IPS-18c (cell line): ENCODE data around the gene STMP1.
"Not testable (repeated sequence)": the region's sequence is repeated elsewhere in the genome, so short reads cannot be mapped to it uniquely, and the experiment has no call there.

Experiments used
- H3K4me3 ChIP-seq: 2 replicates; pipeline ENCODE4 v1.7.0; 2013; ENCODE audit warnings: low read depth, mild to moderate bottlenecking, low read length, moderate library complexity; ENCODE audit not compliant: insufficient read depth
- H3K9me3 ChIP-seq: one replicate; pipeline ENCODE4 v1.6.1; 2013; ENCODE audit warnings: mild to moderate bottlenecking, low read length, moderate library complexity; ENCODE audit not compliant: control insufficient read depth, insufficient read depth

The STMP1 gene

DNA sequence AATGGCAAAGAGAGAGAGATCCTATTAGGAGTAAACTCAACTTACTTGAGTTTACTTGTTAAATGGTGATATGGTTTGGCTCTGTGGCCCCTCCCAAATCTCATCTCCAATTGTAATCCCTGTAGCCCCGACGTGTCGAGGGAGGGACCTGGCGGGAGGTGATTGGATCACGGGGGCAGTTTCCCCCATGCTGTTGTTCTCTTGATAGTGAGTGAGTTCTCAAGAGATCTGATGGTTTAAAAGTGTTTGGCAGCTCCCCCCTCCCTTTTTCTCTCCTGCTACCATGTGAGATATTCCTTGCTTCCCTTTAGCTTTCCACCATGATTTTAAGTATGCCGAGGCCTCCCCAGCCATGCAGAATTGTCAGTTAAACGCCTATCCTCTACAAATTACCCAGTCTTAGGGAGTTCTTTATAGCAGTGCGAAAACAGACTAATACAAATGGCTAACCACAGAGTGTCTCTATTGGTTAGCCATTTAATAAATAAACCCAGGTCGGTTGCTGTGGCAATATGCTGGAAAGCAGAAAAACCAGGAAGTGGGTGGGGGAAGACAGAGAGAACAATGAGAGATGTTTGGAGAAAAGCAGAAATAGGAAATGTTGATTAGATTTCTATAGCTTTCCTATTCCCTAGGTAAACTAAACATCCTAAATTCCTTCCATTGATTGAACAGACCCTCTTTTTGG is 3.0 kb upstream of the STMP1 start:
- H3K4me3 ChIP-seq, result no peak overlapping the region
- H3K9me3 ChIP-seq, result no peaks in the 10 kb centered on the region

DNA sequence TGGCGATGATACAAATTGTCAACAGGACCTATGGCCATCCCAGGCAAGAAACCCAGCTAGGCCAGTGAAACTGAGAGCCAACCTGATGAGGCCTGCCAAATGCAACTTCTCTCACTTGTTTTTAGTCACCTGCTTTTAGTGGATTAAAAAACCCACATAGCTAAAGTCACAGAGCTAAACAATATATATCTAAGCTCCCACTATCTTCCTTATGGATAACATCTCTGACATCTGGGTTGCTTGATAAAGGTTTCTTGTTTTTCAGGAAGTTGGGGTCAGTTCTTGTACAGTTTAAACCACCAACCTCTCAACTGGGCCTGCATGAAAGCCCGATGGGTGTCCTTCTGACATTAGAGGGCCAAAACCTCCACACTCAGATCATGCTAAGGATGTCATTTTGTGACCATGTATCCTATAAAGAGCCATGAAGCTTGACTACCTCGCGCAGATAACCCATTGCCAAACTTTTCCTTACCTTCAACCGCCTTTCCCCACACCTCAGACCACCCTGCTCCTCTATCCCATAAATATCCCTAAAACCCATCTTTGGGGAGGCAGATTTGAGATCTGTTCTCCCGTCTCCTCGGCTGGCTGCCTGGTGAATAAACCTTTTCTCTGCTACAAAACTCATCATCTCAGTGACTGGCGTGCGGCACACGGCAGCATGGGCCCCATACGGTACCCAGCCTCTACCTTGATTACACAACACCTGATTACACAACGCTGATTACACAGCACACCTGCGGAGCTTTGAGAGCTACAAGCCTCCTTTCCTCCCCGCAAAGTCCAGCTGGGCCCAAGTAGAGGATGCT is 797 bp upstream of the STMP1 start:
- Histone ChIP-seq H3K9me3 (no peaks in the 10 kb centered on the region), H3K4me3 (peak overlapping the region; percentile 42)

DNA sequence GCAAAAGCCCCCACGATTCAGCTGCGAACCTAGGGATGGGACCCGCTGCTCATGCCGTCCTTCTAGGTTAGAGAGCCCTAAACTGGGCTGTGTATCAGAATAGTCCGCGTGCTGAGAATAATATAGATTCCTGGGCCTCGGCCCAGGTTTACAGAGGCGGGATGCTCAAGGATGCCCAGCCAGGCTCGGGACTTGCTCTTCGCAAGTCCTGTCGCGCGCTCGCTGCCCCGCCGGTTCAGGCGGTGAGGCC is 266 bp upstream of the STMP1 start:
- Histone ChIP-seq H3K4me3 (peak overlapping the region; percentile 42), H3K9me3 (no peaks in the 10 kb centered on the region)

DNA sequence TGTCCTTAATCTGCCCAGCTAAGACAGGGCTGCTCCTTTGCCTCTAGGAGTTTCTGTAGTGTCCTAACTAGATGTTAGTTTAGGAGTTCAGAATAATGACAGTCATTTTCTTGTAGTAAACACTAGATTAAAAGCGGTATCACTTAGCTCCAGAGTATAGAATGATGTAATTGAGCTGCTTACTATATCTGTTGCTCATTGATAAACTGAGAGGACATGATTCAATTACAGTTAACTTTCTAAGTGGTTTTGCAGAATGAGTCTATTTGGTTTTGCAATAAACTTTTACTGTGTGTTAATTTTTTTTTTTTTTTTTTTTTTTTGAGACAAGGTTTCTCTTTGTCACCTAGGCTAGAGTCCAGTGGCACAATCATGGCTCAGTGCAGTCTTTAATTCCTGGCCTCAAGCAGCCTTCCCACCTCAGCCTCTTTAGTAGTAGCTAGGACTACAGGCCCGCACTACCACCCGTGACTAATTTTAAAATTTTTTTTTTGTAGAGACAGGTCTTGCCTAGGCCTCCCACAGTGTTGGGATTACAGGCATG is 1.8 kb downstream of the STMP1 start:
- no peak overlapping the region for H3K4me3 ChIP-seq

DNA sequence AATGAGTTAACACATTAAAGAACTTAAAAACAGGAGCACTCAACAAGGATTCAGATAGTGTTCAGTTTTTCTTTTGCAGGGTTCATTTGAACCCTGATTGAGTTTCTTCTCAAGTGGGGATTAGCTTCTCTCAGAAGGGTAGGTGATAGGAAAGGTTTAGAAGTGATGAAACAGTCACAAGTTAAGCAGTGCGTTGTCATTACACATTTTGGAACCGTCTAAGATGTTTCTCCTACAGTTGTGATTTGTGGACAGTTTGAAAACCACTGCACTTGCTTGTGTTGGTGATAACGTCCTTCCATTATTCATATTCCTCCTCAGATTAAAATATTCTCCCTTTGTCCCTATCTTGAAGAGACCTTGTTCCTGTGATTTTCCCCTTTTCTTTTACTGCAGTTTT is 2.7 kb downstream of the STMP1 start:
- H3K4me3 ChIP-seq, result no peak overlapping the region
- H3K9me3 ChIP-seq, result no peaks in the 10 kb centered on the region

More for the DNA sequence above, 1.8 kb downstream of the STMP1 start:
- H3K9me3 ChIP-seq, result no peaks in the 10 kb centered on the region

DNA sequence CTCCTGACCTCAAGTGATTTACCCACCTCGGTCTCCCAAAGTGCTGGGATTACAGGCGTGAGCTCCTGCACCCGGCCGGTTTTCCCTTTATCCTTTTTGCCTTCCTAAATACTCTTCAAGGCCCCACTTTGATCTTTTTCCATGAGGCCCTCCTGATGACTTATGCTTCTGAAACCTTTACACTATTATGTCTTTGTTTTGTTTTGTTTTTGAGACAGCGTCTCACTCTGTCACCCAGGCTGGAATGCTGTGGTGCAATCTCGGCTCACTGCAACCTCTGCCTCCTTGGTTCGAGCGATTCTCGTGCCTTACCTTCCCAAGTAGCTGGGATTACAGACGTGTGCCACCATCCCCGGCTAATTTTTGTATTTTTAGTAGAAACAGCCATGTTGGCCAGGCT is 3.8 kb downstream of the STMP1 start:
- Histone ChIP-seq H3K4me3 (no peak overlapping the region), H3K9me3 (no peaks in the 10 kb centered on the region)

DNA sequence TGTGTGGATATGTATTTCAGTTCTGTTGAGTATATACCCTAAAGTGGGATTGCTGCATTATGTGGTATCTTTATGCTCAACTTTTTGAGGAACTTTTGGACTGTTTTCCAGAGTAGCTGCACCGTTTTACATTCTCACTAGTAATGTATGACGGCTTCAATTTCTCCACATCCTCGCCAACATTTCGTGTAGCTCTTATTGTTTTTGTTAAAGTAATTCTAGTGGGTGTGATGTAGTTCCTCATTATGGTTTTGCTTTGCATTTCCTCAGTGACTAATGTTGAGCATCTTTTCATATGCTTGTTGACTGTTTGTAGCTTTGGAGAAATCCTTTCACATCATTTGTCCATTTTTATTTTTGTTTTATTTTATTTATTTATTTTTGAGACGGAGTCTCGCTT is 4.5 kb downstream of the STMP1 start:
- no peaks in the 10 kb centered on the region for H3K9me3 ChIP-seq
- H3K4me3 ChIP-seq, result no peak overlapping the region

DNA sequence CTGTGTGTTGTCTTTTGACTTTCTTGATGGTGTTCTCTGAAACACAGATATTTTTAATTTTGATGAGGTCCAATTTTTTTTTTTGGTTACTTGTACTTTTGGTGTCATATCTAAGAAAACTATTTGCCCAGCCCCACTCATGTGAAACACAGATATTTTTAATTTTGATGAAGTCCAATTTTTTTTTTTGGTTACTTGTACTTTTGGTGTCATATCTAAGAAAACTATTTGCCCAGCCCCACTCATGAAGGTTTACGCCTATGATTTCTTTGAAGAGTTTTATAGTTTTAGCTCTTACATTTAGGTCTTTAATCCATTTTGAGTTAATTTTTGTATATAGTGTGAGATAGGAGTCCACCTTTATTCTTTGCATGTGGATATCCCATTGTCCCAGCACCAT is 5.3 kb downstream of the STMP1 start:
- not testable (repeated sequence) for H3K9me3 ChIP-seq, H3K4me3 ChIP-seq

DNA sequence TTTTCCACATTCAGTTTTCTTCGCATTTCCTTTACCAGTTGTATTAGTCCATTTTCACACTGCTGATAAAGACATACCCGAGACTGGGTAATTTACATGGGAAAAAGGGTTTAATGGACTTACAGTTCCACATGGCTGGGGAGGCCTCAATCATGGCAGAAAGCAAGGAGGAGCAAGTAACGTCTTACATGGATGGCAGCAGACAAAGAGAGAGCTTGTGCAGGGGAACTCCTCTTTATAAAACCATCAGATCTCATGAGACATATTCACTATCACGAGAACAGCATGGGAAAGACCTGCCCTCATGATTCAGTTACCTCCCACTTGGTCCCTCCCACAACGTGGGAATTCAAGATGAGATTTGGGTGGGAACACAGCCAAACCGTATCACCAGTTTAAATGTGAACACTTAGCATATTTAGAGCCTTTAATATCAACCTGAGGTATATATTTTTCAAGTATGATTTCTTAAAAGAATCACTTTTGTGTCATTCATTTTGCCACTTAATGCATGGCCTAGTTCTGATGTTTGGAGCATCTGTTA is 6.6 kb downstream of the STMP1 start:
- H3K4me3 ChIP-seq, H3K9me3 ChIP-seq: not testable (repeated sequence)

DNA sequence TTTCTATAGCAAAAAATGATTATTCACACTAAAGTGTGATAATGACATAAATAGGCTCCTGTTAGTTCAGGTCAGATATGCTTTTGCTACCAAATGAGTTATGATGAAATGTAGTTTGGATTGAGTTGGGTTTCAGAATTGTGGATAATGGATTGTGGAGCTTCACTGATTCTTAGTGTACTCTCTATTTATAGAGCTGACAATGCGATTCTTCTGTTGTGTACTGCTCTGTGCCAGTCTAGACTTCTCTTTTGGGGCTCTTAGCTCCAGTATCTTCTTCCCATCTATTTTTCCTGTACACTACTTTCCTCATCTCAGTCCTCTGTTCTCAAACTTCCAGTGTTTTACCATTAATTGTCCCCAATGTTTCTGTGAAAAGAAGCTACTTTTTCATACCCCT is 7.5 kb downstream of the STMP1 start:
- Histone ChIP-seq H3K9me3 (no peaks in the 10 kb centered on the region), H3K4me3 (no peak overlapping the region)

DNA sequence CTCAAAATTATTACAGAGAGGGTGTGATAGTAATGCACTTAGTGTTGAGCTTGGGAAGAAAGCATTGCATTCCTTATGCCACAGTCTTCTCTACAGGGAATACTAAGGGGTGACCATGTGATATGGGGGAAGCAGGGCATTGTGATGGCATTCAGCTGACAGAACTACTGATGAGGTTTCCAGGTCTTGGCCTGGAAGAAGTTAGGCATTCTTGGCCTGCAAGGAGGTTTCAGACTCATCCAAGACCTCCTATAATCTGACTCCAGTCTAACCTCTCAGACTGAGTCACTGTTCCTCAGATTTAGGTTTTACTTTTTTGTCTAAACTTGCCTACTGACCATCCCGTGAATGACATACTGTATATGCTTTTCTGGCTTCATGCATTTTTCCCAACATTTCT is 7.9 kb downstream of the STMP1 start:
- H3K4me3 ChIP-seq, result no peak overlapping the region
- H3K9me3 ChIP-seq, result no peaks in the 10 kb centered on the region

DNA sequence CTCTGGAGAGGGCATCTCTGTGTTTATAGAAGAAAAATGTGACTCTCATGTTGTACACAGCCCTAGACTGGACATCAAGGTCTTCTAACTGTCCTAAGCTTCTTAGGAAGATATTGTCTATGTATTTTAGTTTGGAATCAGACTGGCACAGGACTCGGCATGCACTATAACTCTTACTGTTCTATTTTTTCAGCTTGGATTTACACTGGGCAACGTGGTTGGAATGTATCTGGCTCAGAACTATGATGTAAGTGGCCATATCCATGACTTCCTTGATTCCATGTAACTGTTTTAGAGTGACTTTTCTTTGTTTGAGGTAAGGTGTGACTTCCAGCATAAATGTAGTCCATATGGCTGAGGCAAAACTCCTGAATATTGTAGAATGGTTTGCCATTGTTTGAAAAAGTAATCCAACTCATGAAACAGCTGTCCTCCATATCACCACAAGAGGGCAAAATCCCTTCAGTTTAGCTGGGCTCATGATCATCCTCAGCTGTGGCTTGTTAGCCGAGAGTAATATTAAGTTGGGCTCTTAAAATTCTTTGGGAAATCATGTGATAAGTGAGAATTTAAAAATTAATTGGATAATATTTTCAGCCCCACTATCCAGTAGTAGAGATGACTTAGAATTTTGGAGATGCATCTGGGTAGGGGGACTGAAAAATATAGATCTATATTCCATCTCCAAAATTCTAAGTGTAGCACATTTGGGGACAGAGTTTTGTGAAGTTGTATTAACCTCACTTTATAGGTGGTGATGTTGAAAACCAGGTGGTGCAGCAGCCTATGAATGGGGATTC is 10.4 kb downstream of the STMP1 start:
- Histone ChIP-seq H3K9me3 (no peaks in the 10 kb centered on the region), H3K4me3 (no peak overlapping the region)

DNA sequence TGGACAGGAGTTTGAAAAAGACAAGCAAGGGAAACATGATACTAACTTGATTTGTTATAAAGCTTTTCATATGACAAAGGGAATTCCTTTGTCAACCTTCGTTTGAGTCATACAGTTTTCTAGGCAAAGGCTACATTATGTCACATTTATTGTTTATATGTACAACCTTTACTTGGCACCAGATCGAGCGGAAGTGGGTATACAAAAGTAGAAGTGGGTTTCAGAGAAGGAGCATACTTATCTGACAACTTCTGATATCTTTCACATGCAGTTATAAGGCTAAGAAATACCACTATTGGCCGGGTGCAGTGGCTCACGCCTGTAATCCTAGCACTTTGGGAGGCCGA is 11.0 kb downstream of the STMP1 start:
- no peaks in the 10 kb centered on the region for H3K9me3 ChIP-seq
- no peak overlapping the region for H3K4me3 ChIP-seq

DNA sequence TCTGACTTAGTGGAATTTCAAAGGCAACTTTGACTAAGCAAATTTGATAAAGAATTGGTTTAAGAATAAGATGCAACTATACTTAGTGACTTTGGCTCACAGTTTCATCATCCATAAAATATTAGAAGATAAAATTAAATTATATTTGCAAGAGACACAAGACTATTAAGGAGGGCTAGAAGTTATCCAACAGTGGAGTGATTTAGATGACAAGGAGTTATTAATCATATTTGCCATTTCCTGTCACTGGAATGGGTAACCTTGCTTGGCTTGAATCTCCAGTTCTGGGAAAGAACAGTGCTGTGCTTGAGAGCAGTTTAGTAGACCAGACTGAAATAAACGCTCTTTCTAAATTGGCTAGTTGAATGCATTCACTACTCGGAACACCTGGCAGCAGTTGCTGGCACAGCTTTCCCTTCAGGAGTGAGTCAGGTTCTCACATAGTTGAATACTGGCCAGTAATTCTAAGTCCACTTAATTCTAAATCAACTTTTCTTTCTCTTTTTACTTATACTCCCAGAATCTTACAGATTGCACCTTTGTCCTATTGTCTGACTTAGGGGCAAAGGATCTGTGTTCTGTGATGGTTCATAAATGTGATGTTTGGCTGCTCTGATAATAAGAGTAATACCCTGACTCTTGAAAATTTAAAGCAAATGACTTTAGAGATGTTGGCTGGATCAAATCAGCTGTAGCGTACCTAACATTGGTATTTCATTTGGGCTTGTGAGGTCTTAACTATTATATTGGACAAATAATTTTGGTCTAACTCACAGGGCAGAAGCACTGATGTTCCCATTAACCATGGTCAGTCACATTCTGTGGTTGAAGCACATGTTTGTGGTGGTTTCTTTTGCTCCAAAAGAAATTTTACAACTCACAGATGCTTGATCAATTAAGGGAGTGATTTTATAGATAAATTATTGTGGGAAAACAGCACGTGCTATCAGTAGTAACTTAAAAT is 16.6 kb downstream of the STMP1 start:
- peaks cover 2% of the 10 kb centered on the region for H3K9me3 ChIP-seq
- H3K4me3 ChIP-seq, result no peak overlapping the region

DNA sequence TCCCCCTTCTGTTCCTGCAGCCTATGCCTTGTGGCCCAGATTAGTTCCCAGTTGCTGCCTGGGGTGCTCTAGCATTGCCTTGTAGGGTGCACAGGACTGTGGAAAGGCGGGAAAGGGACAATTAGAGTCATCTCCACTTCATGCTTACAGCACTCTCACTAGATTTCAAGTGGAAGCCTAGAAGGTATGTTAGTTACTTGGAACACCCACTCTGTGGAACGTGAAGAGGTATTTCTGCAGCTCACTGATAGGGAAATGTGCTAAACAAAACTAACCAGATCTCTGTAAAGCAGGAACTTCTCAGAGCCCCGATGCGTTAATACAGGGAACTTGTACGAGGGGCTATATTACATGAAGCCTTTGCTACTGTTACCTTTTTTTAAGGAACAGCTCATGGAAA is 19.4 kb downstream of the STMP1 start:
- no peak overlapping the region for H3K4me3 ChIP-seq
- peaks cover 2% of the 10 kb centered on the region for H3K9me3 ChIP-seq

DNA sequence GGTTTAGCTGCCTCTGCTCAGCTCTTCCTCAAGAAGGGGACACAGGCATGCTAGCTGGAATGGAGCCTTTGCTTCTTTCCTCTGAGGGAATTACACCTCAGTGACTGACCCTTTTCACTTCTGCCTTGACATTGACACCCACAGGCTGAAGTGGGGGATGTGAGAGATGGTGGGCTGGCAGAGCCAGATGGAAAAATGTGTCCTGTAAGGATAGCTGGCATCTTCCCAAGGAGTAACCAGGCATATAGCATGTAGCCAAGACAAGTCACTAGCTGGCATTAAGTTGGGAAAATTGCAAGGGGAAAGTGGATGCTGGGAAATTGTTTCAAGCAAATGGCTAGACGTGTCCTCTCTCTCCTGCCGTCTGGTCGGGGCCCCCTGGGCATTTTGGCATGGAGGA is 19.9 kb downstream of the STMP1 start:
- no peak overlapping the region for H3K4me3 ChIP-seq
- peaks cover 2% of the 10 kb centered on the region for H3K9me3 ChIP-seq

DNA sequence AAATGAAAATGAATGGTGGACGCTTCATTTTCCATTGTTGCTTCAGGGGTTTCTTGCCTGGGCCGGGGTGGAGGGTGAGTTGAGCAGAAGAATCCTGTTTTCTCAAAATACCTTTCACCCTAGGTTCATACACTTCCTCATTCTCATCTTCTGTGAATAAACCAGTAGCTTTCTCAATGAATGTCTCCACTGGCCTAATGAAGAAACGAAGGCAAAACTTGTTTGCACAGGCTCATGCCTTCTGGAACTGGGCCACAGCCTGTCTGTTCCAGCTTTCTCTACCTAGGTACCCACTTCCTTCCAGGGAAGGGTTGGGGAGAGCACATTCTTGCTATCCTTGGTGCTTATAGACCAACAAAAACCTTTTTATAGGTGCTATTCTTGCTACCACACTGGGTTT is 21.3 kb downstream of the STMP1 start:
- Histone ChIP-seq H3K9me3 (peaks cover 2% of the 10 kb centered on the region), H3K4me3 (no peak overlapping the region)
